ENCODE measurements around the gene TWIST1.

Gene TWIST1

DNA sequence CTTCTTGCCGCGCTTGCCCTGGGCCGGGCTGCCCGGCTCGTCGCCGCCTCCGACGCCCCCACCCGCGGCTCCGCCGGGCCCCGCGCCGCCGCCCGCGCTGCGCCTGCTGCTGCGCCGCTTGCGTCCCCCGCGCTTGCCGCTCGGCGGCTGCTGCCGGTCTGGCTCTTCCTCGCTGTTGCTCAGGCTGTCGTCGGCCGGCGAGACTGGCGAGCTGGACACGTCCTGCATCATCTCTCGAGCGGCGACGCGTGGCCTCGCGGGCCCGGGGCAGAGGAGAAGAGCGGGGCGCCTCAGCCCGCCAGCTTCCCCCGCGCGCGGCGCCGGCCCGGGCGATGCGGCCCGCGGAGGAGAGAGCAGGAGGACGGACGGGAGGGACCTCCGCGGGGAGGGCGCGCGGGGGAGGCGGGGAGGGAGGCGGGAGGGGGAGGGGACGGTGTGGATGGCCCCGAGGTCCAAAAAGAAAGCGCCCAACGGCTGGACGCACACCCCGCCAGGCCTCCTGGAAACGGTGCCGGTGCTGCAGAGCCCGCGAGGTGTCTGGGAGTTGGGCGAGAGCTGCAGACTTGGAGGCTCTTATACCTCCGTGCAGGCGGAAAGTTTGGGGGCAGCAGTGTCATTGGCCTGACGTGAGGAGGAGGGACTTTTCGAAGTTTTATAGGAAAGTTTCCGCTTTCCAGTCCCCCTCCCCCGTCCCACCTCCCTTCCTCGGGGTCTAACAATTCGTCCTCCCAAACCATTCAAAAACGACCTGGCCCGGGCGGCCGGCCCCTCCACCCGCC is at the start of gene TWIST1:
TSS of gene TWIST1 (minus strand) at position 546 of the 779 bp plus-strand sequence. CDS start at position 231, 315 bp downstream.
- CTCF ChIA-PET: interaction anchor here (1.1 to 4.6 kb wide), 6 partner anchors 8 to 527 kb away, joined by 3 to 46 read pairs (median 6); no protein-coding TSS in a partner anchor
- DNase-seq (ENCODE audit: low read depth, low spot score): peak; percentile 95
- POLR2A ChIA-PET: interaction anchor here (0.6 to 2.9 kb wide), 15 partner anchors 10 to 606 kb away, joined by 3 to 45 read pairs (median 3); no protein-coding TSS in a partner anchor
- TF ChIP-seq, protein P1, sequence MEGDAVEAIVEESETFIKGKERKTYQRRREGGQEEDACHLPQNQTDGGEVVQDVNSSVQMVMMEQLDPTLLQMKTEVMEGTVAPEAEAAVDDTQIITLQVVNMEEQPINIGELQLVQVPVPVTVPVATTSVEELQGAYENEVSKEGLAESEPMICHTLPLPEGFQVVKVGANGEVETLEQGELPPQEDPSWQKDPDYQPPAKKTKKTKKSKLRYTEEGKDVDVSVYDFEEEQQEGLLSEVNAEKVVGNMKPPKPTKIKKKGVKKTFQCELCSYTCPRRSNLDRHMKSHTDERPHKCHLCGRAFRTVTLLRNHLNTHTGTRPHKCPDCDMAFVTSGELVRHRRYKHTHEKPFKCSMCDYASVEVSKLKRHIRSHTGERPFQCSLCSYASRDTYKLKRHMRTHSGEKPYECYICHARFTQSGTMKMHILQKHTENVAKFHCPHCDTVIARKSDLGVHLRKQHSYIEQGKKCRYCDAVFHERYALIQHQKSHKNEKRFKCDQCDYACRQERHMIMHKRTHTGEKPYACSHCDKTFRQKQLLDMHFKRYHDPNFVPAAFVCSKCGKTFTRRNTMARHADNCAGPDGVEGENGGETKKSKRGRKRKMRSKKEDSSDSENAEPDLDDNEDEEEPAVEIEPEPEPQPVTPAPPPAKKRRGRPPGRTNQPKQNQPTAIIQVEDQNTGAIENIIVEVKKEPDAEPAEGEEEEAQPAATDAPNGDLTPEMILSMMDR (IDR thresholded peaks at IDR 0.05; ENCODE audit: insufficient read depth, low read length, missing control alignments): no peak
- H3K4me3 ChIP-seq (ENCODE audit: low read depth, low read length): peak within 1 kb of the TSS; percentile 99

DNA sequence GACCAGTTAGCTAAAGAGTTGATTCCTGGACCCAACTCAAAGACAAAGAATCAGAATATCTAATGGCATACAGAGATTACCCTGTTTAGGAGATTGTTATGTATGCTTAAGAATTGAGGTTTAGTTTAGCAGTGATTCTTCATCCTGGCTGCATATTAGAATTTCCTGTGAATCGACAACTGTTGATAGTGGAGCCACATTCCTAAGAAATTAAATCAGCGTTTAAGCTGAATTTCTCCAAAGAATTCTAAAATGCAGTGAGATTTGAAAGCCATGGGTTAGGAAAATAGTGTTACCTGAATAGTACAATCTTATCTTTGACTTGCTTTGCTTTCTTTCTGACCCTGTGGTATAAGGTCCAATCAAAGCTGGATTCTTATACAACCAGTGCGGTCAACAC is 44.2 kb upstream of the TWIST1 start:
- POLR2A ChIA-PET: interaction anchor here (1.0 kb wide), 1 partner anchor 41 kb away, joined by 5 read pairs; no protein-coding TSS in a partner anchor
- CTCF ChIA-PET: interaction anchor here (0.7 kb wide), 1 partner anchor 8 kb away, joined by 3 read pairs; no protein-coding TSS in a partner anchor
- no peak for DNase-seq (ENCODE audit: low read depth, low spot score)
- H3K4me3 ChIP-seq (ENCODE audit: low read depth, low read length): no peak overlapping the region
- TF ChIP-seq, protein P1 (IDR thresholded peaks at IDR 0.05; ENCODE audit: insufficient read depth, low read length, missing control alignments): no peak

DNA sequence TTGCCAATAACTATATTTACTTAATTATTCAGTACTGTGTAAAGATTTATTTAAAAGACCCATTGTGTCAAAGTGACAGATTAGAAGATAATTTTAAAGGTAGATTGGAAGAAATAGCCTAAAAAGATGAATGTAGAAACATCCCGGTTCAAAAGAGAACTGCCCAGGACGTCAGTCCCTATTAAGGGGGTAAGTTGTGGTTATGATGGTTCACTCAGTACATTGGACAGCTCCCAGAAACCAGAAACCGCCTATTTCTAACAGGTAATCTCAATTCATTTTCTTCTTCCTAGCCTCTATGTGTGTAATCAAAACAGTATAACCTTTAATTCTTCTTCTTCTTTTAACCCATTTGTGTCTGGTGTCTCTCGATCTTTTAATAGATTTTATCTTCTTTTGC is 29.3 kb upstream of the TWIST1 start:
- H3K4me3 ChIP-seq (ENCODE audit: low read depth, low read length): no peak overlapping the region
- TF ChIP-seq, protein P1 (IDR thresholded peaks at IDR 0.05; ENCODE audit: insufficient read depth, low read length, missing control alignments): no peak
- DNase-seq (ENCODE audit: low read depth, low spot score): no peak
- ChIA-PET CTCF (interaction anchor here (1.2 kb wide), 1 partner anchor 344 kb away, joined by 3 read pairs; no protein-coding TSS in a partner anchor), POLR2A (no interaction called here)

DNA sequence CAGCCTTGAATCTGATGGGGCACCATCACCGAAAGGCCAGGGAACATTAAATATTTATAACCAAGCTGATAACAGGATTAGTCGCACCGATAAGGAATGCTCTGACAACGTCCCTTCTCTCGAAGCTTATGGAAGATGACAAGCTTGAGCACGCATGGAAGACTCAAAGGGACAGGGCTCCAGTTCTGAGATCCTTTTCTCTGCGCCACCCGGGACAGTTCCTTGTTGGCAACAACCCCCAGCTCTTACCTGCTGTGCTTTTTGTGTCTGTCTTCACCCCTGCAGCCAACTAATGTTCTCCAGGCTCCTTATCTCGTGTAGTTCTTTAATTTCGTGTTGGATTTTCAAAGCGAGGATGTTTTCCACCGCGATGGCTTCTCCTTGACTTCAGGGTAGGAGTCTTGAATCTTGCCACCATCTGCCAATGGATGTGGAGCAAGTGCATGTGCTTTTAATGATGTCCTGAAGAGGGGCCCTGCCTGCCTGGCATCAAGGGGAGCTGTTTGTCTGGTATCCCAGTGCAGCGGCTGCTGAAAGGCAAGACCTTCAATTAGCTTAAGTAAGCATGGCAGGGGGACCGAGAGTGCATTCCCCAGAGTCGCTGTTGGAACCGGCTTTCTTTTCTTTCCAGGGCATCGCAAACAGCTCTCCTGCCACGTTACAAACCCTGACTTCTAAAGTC is 28.1 kb upstream of the TWIST1 start:
- DNase-seq (ENCODE audit: low read depth, low spot score): no peak
- no peak overlapping the region for H3K4me3 ChIP-seq (ENCODE audit: low read depth, low read length)
- ChIA-PET CTCF (interaction anchor here (0.9 kb wide), 1 partner anchor 346 kb away, joined by 3 read pairs; no protein-coding TSS in a partner anchor), POLR2A (no interaction called here)
- TF ChIP-seq, protein P1 (IDR thresholded peaks at IDR 0.05; ENCODE audit: insufficient read depth, low read length, missing control alignments): no peak

DNA sequence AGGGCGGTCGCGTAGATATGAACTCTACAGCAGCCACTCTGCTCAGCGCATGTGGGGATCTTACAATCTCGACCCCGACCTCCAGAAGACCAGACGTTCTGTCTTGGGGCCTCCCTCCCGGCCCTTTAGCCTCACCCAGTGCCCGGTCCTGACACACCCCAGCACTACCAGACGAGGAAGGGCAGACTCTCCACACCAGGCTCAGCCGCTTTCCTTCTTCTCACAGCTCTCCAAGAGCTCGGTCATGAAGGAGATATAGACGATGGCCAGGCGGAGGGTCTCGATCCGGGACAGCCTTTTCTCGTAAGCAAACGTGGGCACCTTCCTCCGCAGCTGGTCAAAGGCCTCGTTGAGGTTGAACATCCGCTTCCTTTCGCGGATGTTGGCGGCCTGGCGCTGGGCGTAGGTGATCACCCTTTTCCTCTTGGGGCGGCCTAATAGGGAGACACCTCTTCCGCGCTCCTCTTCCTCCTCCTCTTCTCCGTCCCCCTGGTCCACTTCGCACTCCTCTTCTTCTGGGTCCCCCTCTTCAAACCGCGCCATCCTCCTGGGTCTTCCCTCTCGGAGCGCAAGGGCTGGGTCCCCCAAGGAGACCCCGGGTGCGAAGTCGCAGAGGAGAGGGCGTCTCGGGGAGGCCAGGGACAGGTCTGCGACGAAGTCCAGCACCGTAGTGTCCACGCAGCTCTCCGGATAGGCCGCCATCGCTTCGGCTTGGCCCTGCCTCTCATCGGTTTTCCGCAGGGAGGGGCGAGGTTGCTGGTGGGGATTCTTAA is 27.4 kb upstream of the TWIST1 start, which contains the start of gene FERD3L:
TSS of gene FERD3L (minus strand) at position 761 of the 773 bp plus-strand sequence. CDS start at position 702, 59 bp downstream.
- CTCF ChIA-PET: interaction anchor here (1.2 kb wide), 1 partner anchor 23 kb away, joined by 6 read pairs; no protein-coding TSS in a partner anchor

More for the DNA sequence above, 27.4 kb upstream of the TWIST1 start, which contains the start of gene FERD3L:
- H3K4me3 ChIP-seq (ENCODE audit: low read depth, low read length): no peak within 1 kb of the TSS
- DNase-seq (ENCODE audit: low read depth, low spot score): no peak
- POLR2A ChIA-PET: no interaction called here
- TF ChIP-seq, protein P1 (IDR thresholded peaks at IDR 0.05; ENCODE audit: insufficient read depth, low read length, missing control alignments): no peak

Data from AG04449 (cell line).